C4-2B (cell line): ENCODE results near the gene CAMTA1.

Source experiments
- H3K27ac ChIP-seq: fragments of 450-650 bp; 2 replicates; pipeline ENCODE4 v1.5.1; 2017
- CTCF ChIP-seq: fragments of 450-650 bp; conservative IDR thresholded peaks from 2 replicates; pipeline ENCODE4 v1.5.1; 2017; ENCODE audit warnings: mild to moderate bottlenecking
- ZFX ChIP-seq: fragments of 450-650 bp; IDR thresholded peaks from 2 replicates; pipeline ENCODE4 v1.6.1; 2017

CAMTA1 gene

GRCh38 chr1:7716506-7716905 lies 931.3 kb downstream of the CAMTA1 start:
- TF ChIP-seq ZFX (no peak), CTCF (no peak)

GRCh38 chr1:7717748-7718368 lies 932.6 kb downstream of the CAMTA1 start:
- H3K27ac ChIP-seq, result no peak overlapping the region
- no peak for TF ChIP-seq CTCF
- TF ChIP-seq ZFX, result no peak

More at GRCh38 chr1:7716506-7716905, 931.3 kb downstream of the CAMTA1 start:
- H3K27ac ChIP-seq, result no peak overlapping the region

- TF ChIP-seq CTCF (no peak), ZFX (no peak)
- no peak overlapping the region for H3K27ac ChIP-seq
These were observed 934.3 kb downstream of the CAMTA1 start for GRCh38 chr1:7719468-7720094.

- no peak for TF ChIP-seq CTCF
- TF ChIP-seq ZFX, result no peak
- H3K27ac ChIP-seq, result no peak overlapping the region
These were observed 936.9 kb downstream of the CAMTA1 start for GRCh38 chr1:7721940-7722669.

GRCh38 chr1:7722670-7723012 lies 937.4 kb downstream of the CAMTA1 start:
- H3K27ac ChIP-seq, result no peak overlapping the region
- TF ChIP-seq CTCF (no peak), ZFX (no peak)

GRCh38 chr1:7726623-7727022 lies 941.4 kb downstream of the CAMTA1 start:
- TF ChIP-seq CTCF (no peak), ZFX (no peak)
- H3K27ac ChIP-seq, result peak overlapping the region; percentile 26

GRCh38 chr1:7727809-7728471 lies 942.7 kb downstream of the CAMTA1 start:
- no peak overlapping the region for H3K27ac ChIP-seq
- no peak for TF ChIP-seq ZFX
- no peak for TF ChIP-seq CTCF
